Activated CD4-positive, alpha-beta T cell treated with anti-CD3 and anti-CD28 coated beads for 36 hours (primary cell): Measurements from ENCODE around the gene MAPK4. TPM values are rescaled to one million over a fixed set of nuclear protein-coding genes. Genes with fewer than 3 reads are reported as not detected.

Source experiments
- ATAC-seq: fragments of 200-7000 bp; cut with Tn5 transposase; one replicate; pipeline ENCODE4 v1.10.0; 2021; ENCODE audit warnings: mild to moderate bottlenecking, moderate library complexity
- CTCF ChIA-PET: fragments of 350-600 bp; sonication (Branson Sonifier 250); formaldehyde crosslinking; loops from one replicate; lab custom pipeline; 2021; ENCODE audit warnings: antibody characterized with exemption; lab: Charles Lee
- POLR2A ChIA-PET: fragments of 350-600 bp; sonication (Branson Sonifier 250); formaldehyde crosslinking; loops from one replicate; lab custom pipeline; 2021; ENCODE audit warnings: antibody characterized with exemption, inconsistent platforms; lab: Charles Lee
- DNase-seq: peaks from one replicate; pipeline ENCODE4 v3.0.0-alpha.2; 2020
- H3K27ac Mint-ChIP-seq: one replicate; pipeline ENCODE4 v1.8.0; 2021; ENCODE audit warnings: mixed read lengths
- H3K27me3 Mint-ChIP-seq: one replicate; pipeline ENCODE4 v1.8.0; 2021; ENCODE audit warnings: mixed read lengths
- H3K36me3 Mint-ChIP-seq: one replicate; pipeline ENCODE4 v1.8.0; 2021; ENCODE audit warnings: low read depth, mixed read lengths
- H3K4me1 Mint-ChIP-seq: one replicate; pipeline ENCODE4 v1.8.0; 2021; ENCODE audit warnings: mixed read lengths
- H3K4me3 Mint-ChIP-seq: one replicate; pipeline ENCODE4 v1.8.0; 2021; ENCODE audit warnings: mild to moderate bottlenecking, moderate library complexity, mixed read lengths
- H3K9me3 Mint-ChIP-seq: one replicate; pipeline ENCODE4 v1.8.0; 2021; ENCODE audit warnings: low read depth, mixed read lengths
- intact Hi-C, 2 experiments: fragments of 100-400 bp; cut with DNase I in 1 of 2; cut with micrococcal nuclease in 1 of 2; formaldehyde crosslinking; loops; one replicate each; pipeline versions ENCODE4 v1.14.2 to v1.15.1; 2022 to 2024; cut with DNase I, micrococcal nuclease
- total RNA-seq, 2 experiments: library from RNA; stranded (reverse); gene quantifications; one replicate each; pipeline ENCODE4 v1.2.3, GENCODE V29; 2021

Gene MAPK4
- total RNA-seq, 2 experiments from 2014 or later, result not detected

DNA sequence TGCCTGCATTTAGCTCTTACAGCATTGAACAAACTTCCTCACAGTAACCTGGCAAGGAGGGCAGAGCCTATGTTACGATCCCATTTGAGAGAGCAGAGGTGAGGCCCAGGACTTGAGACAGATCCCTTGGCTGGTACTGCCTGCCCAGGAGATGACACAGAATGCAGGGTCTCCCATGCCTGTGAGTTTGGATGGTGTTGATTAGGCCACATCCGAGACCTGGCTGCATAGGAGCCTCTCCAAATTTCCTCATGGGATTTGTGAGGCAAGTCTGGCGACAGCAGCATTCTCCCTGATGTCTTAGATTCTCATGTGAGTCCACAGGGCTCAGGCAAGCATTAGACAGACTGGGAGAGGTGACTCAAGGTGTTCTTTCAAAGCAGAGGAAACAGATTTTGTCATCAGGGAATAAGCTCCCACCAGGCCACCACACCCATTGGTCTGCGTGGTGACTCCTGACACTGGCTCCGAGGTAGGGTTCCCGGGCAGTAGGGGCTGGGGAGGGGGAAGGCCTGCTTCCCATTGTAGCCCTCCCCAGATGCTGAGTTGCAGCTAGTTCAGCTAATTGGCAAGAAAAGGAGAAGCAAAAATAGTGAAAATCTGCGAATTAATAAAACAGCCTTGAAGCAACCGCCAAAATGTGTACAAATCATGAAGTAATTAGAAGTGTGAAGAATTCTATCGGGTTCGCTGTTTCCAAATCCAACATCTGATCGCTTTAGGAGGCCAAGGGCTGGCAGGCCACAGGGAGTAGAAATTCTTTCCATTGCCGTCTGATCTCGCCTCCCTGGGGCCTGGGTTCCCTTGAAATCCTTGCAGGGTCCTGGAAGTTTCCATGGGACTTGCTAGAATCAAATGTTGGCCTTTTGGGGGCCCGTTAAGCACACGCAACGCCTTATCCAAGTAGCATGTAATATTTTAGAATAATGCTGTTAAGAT is 68.0 kb downstream of the MAPK4 start:
- ChIA-PET POLR2A (interaction anchor here (0.6 kb wide), 1 partner anchor 1884 kb away, joined by 3 read pairs; no protein-coding TSS in a partner anchor), CTCF (interaction anchor here (0.6 kb wide), 1 partner anchor 119 kb away, joined by 3 read pairs; no protein-coding TSS in a partner anchor)
- Mint-ChIP-seq H3K9me3 (no peaks in the 10 kb centered on the region), H3K36me3 (no peaks in the 10 kb centered on the region), H3K27me3 (peaks cover 11% of the 10 kb centered on the region), H3K4me1 (no peaks in the 10 kb centered on the region), H3K4me3 (no peak overlapping the region), H3K27ac (no peak overlapping the region)
- DNase-seq (no peak), ATAC-seq (no peak)
- intact Hi-C loops, result no loop called here

- ChIA-PET POLR2A (no interaction called here), CTCF (no interaction called here)
- Mint-ChIP-seq H3K27ac (no peak overlapping the region), H3K4me3 (no peak overlapping the region), H3K9me3 (no peaks in the 10 kb centered on the region), H3K4me1 (no peaks in the 10 kb centered on the region), H3K36me3 (no peaks in the 10 kb centered on the region), H3K27me3 (peaks cover 6% of the 10 kb centered on the region)
- ATAC-seq (no peak), DNase-seq (no peak)
- intact Hi-C loops, result no loop called here
Measured at GRCh38 chr18:50628533-50628905, 68.6 kb downstream of the MAPK4 start.

- CTCF ChIA-PET, result no interaction called here
- Mint-ChIP-seq H3K4me3 (no peak overlapping the region), H3K27me3 (peaks cover 3% of the 10 kb centered on the region), H3K36me3 (no peaks in the 10 kb centered on the region), H3K4me1 (no peaks in the 10 kb centered on the region), H3K27ac (no peak overlapping the region), H3K9me3 (no peaks in the 10 kb centered on the region)
- POLR2A ChIA-PET, result no interaction called here
- intact Hi-C loops, result no loop called here
- ATAC-seq (no peak), DNase-seq (no peak)
Measured at GRCh38 chr18:50629148-50629631, 69.3 kb downstream of the MAPK4 start.

DNA sequence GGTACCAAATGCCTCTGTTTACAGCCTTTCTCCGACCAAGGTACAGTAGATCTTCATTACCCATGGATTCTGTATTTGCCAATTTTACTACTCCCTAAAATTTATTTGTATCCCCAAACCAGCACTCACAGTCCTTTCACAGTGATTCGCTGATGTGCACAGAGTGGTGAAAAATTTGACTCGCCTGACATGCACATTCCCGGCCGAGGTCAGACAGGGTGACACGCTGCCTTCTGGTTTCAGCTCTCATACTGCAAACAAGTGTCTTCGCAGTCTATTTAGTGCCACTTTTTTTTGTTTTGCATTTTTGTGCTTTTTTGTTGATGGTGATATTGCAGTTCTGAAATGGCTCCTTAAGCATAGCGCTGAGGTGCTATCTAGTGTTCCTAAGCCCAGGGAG is 71.0 kb downstream of the MAPK4 start:
- ATAC-seq, result no peak
- no peak overlapping the region for H3K27ac Mint-ChIP-seq
- no peak for DNase-seq
- H3K9me3 Mint-ChIP-seq, result no peaks in the 10 kb centered on the region
- intact Hi-C loops, result no loop called here
- H3K27me3 Mint-ChIP-seq, result peaks cover 5% of the 10 kb centered on the region
- POLR2A ChIA-PET, result no interaction called here
- H3K4me1 Mint-ChIP-seq, result no peaks in the 10 kb centered on the region
- H3K4me3 Mint-ChIP-seq, result no peak overlapping the region
- CTCF ChIA-PET, result no interaction called here
- no peaks in the 10 kb centered on the region for H3K36me3 Mint-ChIP-seq

DNA sequence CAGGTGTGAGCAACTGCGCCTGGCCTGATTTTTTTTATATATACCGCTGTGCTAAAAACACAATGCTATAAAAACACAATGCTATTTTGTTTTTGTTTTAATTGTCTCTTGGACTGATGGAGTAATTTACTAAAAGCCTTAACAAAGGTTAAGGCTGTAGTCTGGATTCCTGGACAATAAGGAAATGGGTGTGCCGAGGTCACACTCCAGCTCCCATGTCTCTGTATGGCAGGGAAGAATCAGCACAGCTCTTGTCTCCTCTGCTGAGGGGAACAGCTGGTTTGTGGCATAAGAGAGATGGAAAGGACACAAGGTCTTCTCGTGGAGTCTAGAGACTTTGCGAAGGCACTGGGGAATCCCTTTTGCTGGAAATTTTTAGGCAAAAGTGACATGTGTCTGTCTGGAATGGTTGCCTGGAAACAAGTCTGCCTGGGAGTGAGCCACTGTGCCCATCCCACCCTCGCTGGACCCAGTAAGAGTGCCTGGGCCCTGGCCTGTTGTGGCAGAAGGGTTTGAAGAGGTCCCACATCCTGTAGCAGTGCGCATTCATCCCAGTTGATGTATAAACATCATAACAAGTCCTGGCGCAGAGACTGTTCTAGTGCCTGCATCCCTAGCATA is 73.1 kb downstream of the MAPK4 start:
- Mint-ChIP-seq H3K27me3 (peaks cover 5% of the 10 kb centered on the region), H3K36me3 (no peaks in the 10 kb centered on the region)

DNA sequence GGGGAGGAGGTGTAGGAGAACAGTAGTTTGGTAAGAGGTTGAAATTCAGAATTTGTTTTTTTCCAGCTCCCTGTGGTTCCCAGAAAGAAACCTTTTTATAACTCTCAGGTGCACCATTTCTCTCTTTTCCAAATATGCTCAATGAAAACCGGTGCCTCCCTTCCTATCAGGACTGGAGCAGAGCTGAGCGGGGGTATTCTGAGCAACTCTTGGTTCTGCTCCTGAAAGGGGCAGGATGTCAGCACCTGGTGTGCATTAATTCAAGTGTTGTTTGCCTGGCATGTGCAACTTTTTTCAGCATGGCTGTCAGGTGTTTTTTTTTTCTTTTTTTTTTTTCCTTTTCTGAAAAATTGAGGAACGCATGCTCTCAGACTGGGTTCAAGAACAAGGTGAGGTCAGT is 74.1 kb downstream of the MAPK4 start:
- no peak overlapping the region for H3K4me3 Mint-ChIP-seq
- intact Hi-C loops, result no loop called here
- ChIA-PET CTCF (no interaction called here), POLR2A (no interaction called here)
- no peaks in the 10 kb centered on the region for H3K4me1 Mint-ChIP-seq
- no peak for DNase-seq
- H3K27ac Mint-ChIP-seq, result no peak overlapping the region
- H3K36me3 Mint-ChIP-seq, result no peaks in the 10 kb centered on the region
- H3K9me3 Mint-ChIP-seq, result no peaks in the 10 kb centered on the region
- H3K27me3 Mint-ChIP-seq, result peaks cover 5% of the 10 kb centered on the region
- ATAC-seq, result no peak

More for the DNA sequence above, 73.1 kb downstream of the MAPK4 start:
- H3K4me3 Mint-ChIP-seq, result no peak overlapping the region
- H3K4me1 Mint-ChIP-seq, result no peaks in the 10 kb centered on the region
- intact Hi-C loops, result no loop called here
- ChIA-PET POLR2A (no interaction called here), CTCF (no interaction called here)
- ATAC-seq, result no peak
- H3K9me3 Mint-ChIP-seq, result no peaks in the 10 kb centered on the region
- DNase-seq, result no peak
- H3K27ac Mint-ChIP-seq, result no peak overlapping the region

GRCh38 chr18:50636366-50637057 is 76.6 kb downstream of the MAPK4 start:
- peaks cover 2% of the 10 kb centered on the region for H3K27me3 Mint-ChIP-seq
- no peak overlapping the region for H3K4me3 Mint-ChIP-seq
- H3K36me3 Mint-ChIP-seq, result no peaks in the 10 kb centered on the region
- DNase-seq (no peak), ATAC-seq (no peak)
- no peaks in the 10 kb centered on the region for H3K9me3 Mint-ChIP-seq
- H3K4me1 Mint-ChIP-seq, result no peaks in the 10 kb centered on the region
- intact Hi-C loops, result no loop called here
- POLR2A ChIA-PET, result no interaction called here
- H3K27ac Mint-ChIP-seq, result no peak overlapping the region
- CTCF ChIA-PET, result interaction anchor here (0.6 kb wide), 1 partner anchor 163 kb away, joined by 3 read pairs; no protein-coding TSS in a partner anchor

DNA sequence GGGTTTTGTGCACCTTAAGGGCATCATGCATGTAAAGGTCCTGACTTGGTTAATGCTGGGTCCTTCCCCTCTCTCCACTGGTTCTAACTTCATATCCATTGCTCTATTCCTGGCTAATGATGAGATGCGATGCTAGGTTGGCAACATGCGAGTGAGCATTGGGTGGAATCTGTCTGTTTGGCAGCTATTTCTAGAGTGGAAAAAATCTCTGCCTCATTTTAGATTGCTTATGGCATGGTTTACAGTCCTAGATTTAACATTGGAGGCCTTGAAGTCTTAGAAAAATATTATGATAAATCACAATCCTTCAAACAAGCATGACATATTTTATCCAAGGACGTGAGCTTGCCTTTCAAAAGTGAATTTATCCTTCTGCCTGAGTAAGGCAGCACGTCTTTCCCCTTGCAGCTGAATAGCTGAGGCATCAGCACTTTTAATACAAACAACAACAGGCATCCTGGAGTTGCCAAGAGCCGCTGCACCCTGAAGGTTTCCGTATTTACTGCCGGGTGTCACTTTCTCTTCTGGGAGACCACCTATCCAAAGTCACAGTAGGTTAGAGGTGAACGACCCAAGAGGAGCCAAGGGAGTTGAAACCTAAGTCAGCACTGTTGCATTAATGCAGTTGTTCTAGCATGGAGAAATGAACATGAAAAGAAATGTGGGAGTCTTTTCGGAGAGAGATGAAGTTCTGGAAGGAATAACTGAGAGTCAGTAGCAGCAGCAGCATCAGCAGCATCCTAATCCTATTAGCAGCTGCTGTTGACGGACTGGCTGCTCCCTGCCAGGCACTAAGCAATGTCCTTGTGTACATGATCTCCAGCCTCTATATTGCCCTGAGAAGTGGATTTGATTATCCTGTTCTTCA is 78.4 kb downstream of the MAPK4 start:
- no peak for ATAC-seq
- CTCF ChIA-PET, result no interaction called here
- Mint-ChIP-seq H3K4me1 (no peaks in the 10 kb centered on the region), H3K9me3 (no peaks in the 10 kb centered on the region), H3K27me3 (peaks cover 2% of the 10 kb centered on the region), H3K27ac (no peak overlapping the region), H3K4me3 (no peak overlapping the region), H3K36me3 (no peaks in the 10 kb centered on the region)
- intact Hi-C loops, result no loop called here
- DNase-seq, result no peak
- POLR2A ChIA-PET, result no interaction called here

- intact Hi-C loops, result no loop called here
- ChIA-PET CTCF (no interaction called here), POLR2A (no interaction called here)
- no peak for ATAC-seq
- Mint-ChIP-seq H3K4me3 (no peak overlapping the region), H3K27me3 (peaks cover 2% of the 10 kb centered on the region), H3K27ac (no peak overlapping the region), H3K4me1 (no peaks in the 10 kb centered on the region), H3K9me3 (no peaks in the 10 kb centered on the region), H3K36me3 (no peaks in the 10 kb centered on the region)
- DNase-seq, result no peak
Measured at GRCh38 chr18:50638884-50639420, 79.1 kb downstream of the MAPK4 start.

GRCh38 chr18:50639711-50640110 is 79.8 kb downstream of the MAPK4 start:
- CTCF ChIA-PET, result no interaction called here
- H3K4me1 Mint-ChIP-seq, result no peaks in the 10 kb centered on the region
- H3K27ac Mint-ChIP-seq, result no peak overlapping the region
- no peaks in the 10 kb centered on the region for H3K9me3 Mint-ChIP-seq
- H3K36me3 Mint-ChIP-seq, result no peaks in the 10 kb centered on the region
- H3K27me3 Mint-ChIP-seq, result peaks cover 2% of the 10 kb centered on the region
- ATAC-seq (no peak), DNase-seq (no peak)
- POLR2A ChIA-PET, result no interaction called here
- intact Hi-C loops, result no loop called here
- H3K4me3 Mint-ChIP-seq, result no peak overlapping the region
